Naive thymus-derived CD4-positive, alpha-beta T cell (primary cell): ENCODE measurements around the gene SCP2. TPM values are rescaled to one million over a fixed set of nuclear protein-coding genes. Genes with fewer than 3 reads are reported as not detected.
A peak's percentile ranks its signal among the peaks of the same experiment; 100 is the strongest.

Experiments used
- ATAC-seq: fragments of 150-1000 bp; cut with Tn5 transposase; 2 replicates; pipeline ENCODE4 v1.10.0; 2021; ENCODE audit warnings: mild to moderate bottlenecking, moderate library complexity
- CTCF ChIA-PET: fragments of 350-600 bp; sonication (Branson Sonifier 250); formaldehyde crosslinking; loops from one replicate; lab custom pipeline; 2021; ENCODE audit warnings: antibody characterized with exemption; lab: Charles Lee
- POLR2A ChIA-PET: fragments of 350-600 bp; sonication (Branson Sonifier 250); formaldehyde crosslinking; loops from one replicate; lab custom pipeline; 2021; ENCODE audit warnings: antibody characterized with exemption, inconsistent platforms; lab: Charles Lee
- DNase-seq, 9 donors: peaks; one replicate each; pipeline versions ENCODE4 v3.0.0 to v3.0.0-alpha.2; 2020 to 2022; ENCODE audit warnings: mixed read lengths in 1 of 9
- H3K27ac ChIP-seq: one replicate; pipeline ENCODE4 v1.7.0; 2013; ENCODE audit warnings: mild to moderate bottlenecking, low read depth, low read length, moderate library complexity
- H3K27me3 ChIP-seq, 2 donors: one replicate each; pipeline ENCODE4 v1.7.0; 2013; ENCODE audit warnings: low read length in 2 of 2, mild to moderate bottlenecking in 2 of 2, moderate library complexity in 2 of 2; ENCODE audit not compliant: control insufficient read depth in 2 of 2, insufficient read depth in 2 of 2
- H3K36me3 ChIP-seq, 3 experiments: 1 replicate in 2 of 3; 2 replicates in 1 of 3; pipeline ENCODE4 v1.7.0; 2013; ENCODE audit warnings: low read length in 3 of 3, mild to moderate bottlenecking in 3 of 3, moderate library complexity in 1 of 3; ENCODE audit not compliant: insufficient read depth in 3 of 3, control insufficient read depth in 2 of 3
- H3K4me1 ChIP-seq, 2 donors: one replicate each; pipeline ENCODE4 v1.7.0; 2013; ENCODE audit warnings: low read length in 2 of 2, mild to moderate bottlenecking in 2 of 2, moderate library complexity in 1 of 2; ENCODE audit not compliant: control insufficient read depth in 2 of 2, insufficient read depth in 2 of 2
- H3K4me3 ChIP-seq: 2 replicates; pipeline ENCODE4 v1.7.0; 2013; ENCODE audit warnings: mild to moderate bottlenecking, low read length
- H3K9me3 ChIP-seq, 3 experiments: 1 replicate in 2 of 3; 2 replicates in 1 of 3; pipeline ENCODE4 v1.7.0; 2013; ENCODE audit warnings: low read length in 3 of 3; ENCODE audit not compliant: control insufficient read depth in 2 of 3
- H3K27ac Mint-ChIP-seq, 9 donors: one replicate each; pipeline ENCODE4 v1.8.0; 2020 to 2022; ENCODE audit warnings: mixed read lengths in 9 of 9, mild to moderate bottlenecking in 8 of 9, moderate library complexity in 5 of 9, inconsistent platforms in 2 of 9
- H3K27me3 Mint-ChIP-seq, 5 donors: one replicate each; pipeline ENCODE4 v1.8.0; 2021 to 2022; ENCODE audit warnings: mixed read lengths in 5 of 5, mild to moderate bottlenecking in 1 of 5
- H3K36me3 Mint-ChIP-seq, 5 donors: one replicate each; pipeline ENCODE4 v1.8.0; 2020 to 2022; ENCODE audit warnings: mixed read lengths in 5 of 5, mild to moderate bottlenecking in 3 of 5, inconsistent platforms in 1 of 5
- H3K4me1 Mint-ChIP-seq, 7 donors: one replicate each; pipeline ENCODE4 v1.8.0; 2020 to 2022; ENCODE audit warnings: mixed read lengths in 7 of 7, mild to moderate bottlenecking in 3 of 7, inconsistent platforms in 1 of 7
- H3K4me3 Mint-ChIP-seq, 10 donors: one replicate each; pipeline ENCODE4 v1.8.0; 2020 to 2022; ENCODE audit warnings: mild to moderate bottlenecking in 10 of 10, mixed read lengths in 10 of 10, moderate library complexity in 6 of 10, inconsistent platforms in 2 of 10
- H3K9me3 Mint-ChIP-seq, 11 donors: one replicate each; pipeline ENCODE4 v1.8.0; 2020 to 2022; ENCODE audit warnings: mixed read lengths in 11 of 11, mild to moderate bottlenecking in 4 of 11, inconsistent platforms in 1 of 11, moderate library complexity in 1 of 11
- intact Hi-C, 2 donors: fragments of 100-400 bp; cut with micrococcal nuclease; formaldehyde crosslinking; loops; one replicate each; pipeline ENCODE4 v1.15.1; 2023
- polyA plus RNA-seq, 2 donors: library from polyadenylated mRNA; unstranded; fragments of 300-500 nt; fragmentation: Illumina TruSeq; gene quantifications; one replicate each; pipeline ENCODE4 v1.2.3, GENCODE V29; 2021
- total RNA-seq, 6 experiments: library from RNA in 5 of 6; stranded (reverse) in 5 of 6; gene quantifications; 1 replicate in 5 of 6; 2 replicates in 1 of 6; pipeline ENCODE4 v1.2.3 and lab custom pipeline; 2021 to 2026

SCP2 gene
- total and polyA plus RNA-seq, 7 experiments from 2014 or later = 39.4 to 163 (median 69.6) TPM

DNA sequence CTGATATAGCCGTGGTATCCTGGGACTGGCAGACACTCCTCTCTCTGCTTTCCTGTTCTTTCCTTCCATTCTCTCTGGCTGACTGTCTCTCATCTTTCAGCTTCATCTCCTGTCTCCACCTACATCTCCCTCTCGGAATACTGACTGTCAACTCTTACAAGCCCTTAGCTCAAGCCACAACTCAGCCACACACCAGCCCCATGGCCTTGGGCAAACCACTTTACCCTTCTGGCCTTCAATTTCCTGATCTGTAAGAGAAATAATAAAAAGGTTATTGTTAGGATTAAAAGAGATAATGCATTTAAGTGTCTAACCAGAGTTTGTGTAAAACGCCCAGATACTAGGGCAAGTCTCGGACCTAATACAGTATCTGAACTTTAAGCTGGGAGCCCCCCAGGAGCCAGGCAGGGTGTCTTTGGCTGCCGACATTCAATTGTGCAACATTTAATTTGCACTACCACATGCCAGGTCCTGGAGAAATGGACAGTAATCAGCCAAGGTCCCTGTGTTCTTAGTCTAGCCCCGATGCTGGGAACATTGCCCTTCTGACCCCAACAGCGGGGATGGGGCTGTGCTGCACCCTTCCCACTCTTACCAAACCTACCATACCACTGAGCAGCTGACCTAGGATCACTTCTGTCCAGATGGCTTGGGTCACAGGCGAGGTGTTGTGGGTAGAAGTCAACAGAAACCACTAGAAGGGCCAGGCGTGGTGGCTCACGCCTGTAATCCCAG, 10.7 kb upstream of the SCP2 start:
- peaks cover 0 to 6% of the 10 kb centered on the region in 2 donors for H3K4me1 ChIP-seq
- H3K9me3 ChIP-seq = no peaks in the 10 kb centered on the region
- peaks cover 0 to 16% (median 3%) of the 10 kb centered on the region in 3 experiments for H3K36me3 ChIP-seq
- peaks cover 0 to 4% (median 0%) of the 10 kb centered on the region in 5 donors for H3K36me3 Mint-ChIP-seq
- H3K4me3 Mint-ChIP-seq = no peak overlapping the region
- DNase-seq (no peak), ATAC-seq (no peak)
- H3K27me3 Mint-ChIP-seq = no peaks in the 10 kb centered on the region
- no peaks in the 10 kb centered on the region for H3K27me3 ChIP-seq
- ChIA-PET CTCF (no interaction called here), POLR2A (no interaction called here)
- intact Hi-C loops = no loop called here
- H3K9me3 Mint-ChIP-seq = peaks cover 0 to 2% (median 0%) of the 10 kb centered on the region in 11 donors
- H3K4me1 Mint-ChIP-seq = peaks cover 13 to 33% (median 23%) of the 10 kb centered on the region in 7 donors
- no peak overlapping the region for H3K4me3 ChIP-seq
- no peak overlapping the region for H3K27ac ChIP-seq
- peak overlapping the region in 2 of 9 donors; percentile 57 to 67 for H3K27ac Mint-ChIP-seq

DNA sequence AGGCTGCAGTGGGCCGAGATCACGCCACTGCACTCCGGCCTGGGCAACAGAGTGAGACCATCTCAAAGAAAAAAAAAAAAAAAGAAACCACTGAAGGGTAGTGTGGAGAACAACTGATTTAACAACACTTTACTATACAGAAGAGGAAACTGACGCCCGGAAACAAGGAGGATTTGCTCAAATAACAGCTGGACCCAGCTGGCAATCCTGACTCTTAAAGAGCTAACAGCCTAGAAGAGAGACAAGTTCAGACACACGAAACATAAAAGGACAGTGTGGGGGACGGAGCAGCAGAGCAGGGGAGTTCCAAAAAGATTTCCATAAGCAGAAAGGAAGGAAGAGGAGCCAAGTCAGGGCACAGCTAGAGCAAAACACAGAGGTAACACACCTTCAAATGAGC, 9.9 kb upstream of the SCP2 start:
- no peaks in the 10 kb centered on the region for H3K27me3 Mint-ChIP-seq
- Histone ChIP-seq H3K4me1 (peaks cover 0 to 9% of the 10 kb centered on the region in 2 donors), H3K27me3 (no peaks in the 10 kb centered on the region), H3K27ac (no peak overlapping the region), H3K9me3 (no peaks in the 10 kb centered on the region), H3K4me3 (no peak overlapping the region), H3K36me3 (peaks cover 0 to 10% (median 3%) of the 10 kb centered on the region in 3 experiments)
- peak overlapping the region in 3 of 9 donors; percentile 1 to 67 (median 28) for H3K27ac Mint-ChIP-seq
- H3K4me3 Mint-ChIP-seq = no peak overlapping the region
- no peak for DNase-seq
- peaks cover 16 to 37% (median 27%) of the 10 kb centered on the region in 7 donors for H3K4me1 Mint-ChIP-seq
- intact Hi-C loops = no loop called here
- peaks cover 0 to 4% (median 0%) of the 10 kb centered on the region in 5 donors for H3K36me3 Mint-ChIP-seq
- POLR2A ChIA-PET = no interaction called here
- no peak for ATAC-seq
- peaks cover 0 to 2% (median 0%) of the 10 kb centered on the region in 11 donors for H3K9me3 Mint-ChIP-seq
- CTCF ChIA-PET = no interaction called here

GRCh38 chr1:52917581-52917980, 9.5 kb upstream of the SCP2 start:
- Histone ChIP-seq H3K4me1 (peaks cover 0 to 12% of the 10 kb centered on the region in 2 donors), H3K27me3 (no peaks in the 10 kb centered on the region), H3K27ac (no peak overlapping the region), H3K36me3 (peaks cover 0 to 9% (median 3%) of the 10 kb centered on the region in 3 experiments), H3K9me3 (no peaks in the 10 kb centered on the region), H3K4me3 (no peak overlapping the region)
- intact Hi-C loops = no loop called here
- ATAC-seq (no peak), DNase-seq (no peak)
- Mint-ChIP-seq H3K27ac (peak overlapping the region in 2 of 9 donors; percentile 1 to 67), H3K4me1 (peaks cover 16 to 39% (median 30%) of the 10 kb centered on the region in 7 donors), H3K9me3 (peaks cover 0 to 2% (median 0%) of the 10 kb centered on the region in 11 donors), H3K36me3 (peaks cover 0 to 4% (median 0%) of the 10 kb centered on the region in 5 donors), H3K27me3 (no peaks in the 10 kb centered on the region), H3K4me3 (no peak overlapping the region)
- ChIA-PET CTCF (no interaction called here), POLR2A (no interaction called here)

- H3K27ac Mint-ChIP-seq = peak overlapping the region in 2 of 9 donors; percentile 2 to 25
- H3K4me1 Mint-ChIP-seq = peaks cover 16 to 40% (median 34%) of the 10 kb centered on the region in 7 donors
- Histone ChIP-seq H3K27ac (no peak overlapping the region), H3K36me3 (peaks cover 0 to 6% (median under 1%) of the 10 kb centered on the region in 3 experiments), H3K9me3 (no peaks in the 10 kb centered on the region), H3K4me1 (peaks cover 0 to 12% of the 10 kb centered on the region in 2 donors), H3K27me3 (no peaks in the 10 kb centered on the region), H3K4me3 (no peak overlapping the region)
- no peaks in the 10 kb centered on the region for H3K27me3 Mint-ChIP-seq
- DNase-seq = no peak
- ATAC-seq = no peak
- peaks cover 0 to 4% (median 0%) of the 10 kb centered on the region in 5 donors for H3K36me3 Mint-ChIP-seq
- POLR2A ChIA-PET = no interaction called here
- CTCF ChIA-PET = interaction anchor here (1.0 to 1.3 kb wide), 2 partner anchors 14 to 266 kb away, joined by 3 read pairs; no protein-coding TSS in a partner anchor
- H3K9me3 Mint-ChIP-seq = peaks cover 0 to 2% (median 0%) of the 10 kb centered on the region in 11 donors
- H3K4me3 Mint-ChIP-seq = no peak overlapping the region
- intact Hi-C loops = no loop called here
Observed at GRCh38 chr1:52918201-52918600, 8.9 kb upstream of the SCP2 start.

GRCh38 chr1:52919051-52919722, 7.9 kb upstream of the SCP2 start:
- intact Hi-C loops = no loop called here
- CTCF ChIA-PET = interaction anchor here (0.7 to 1.3 kb wide), 3 partner anchors 15 to 265 kb away, joined by 3 read pairs; no protein-coding TSS in a partner anchor
- Histone ChIP-seq H3K9me3 (no peaks in the 10 kb centered on the region), H3K27ac (no peak overlapping the region), H3K36me3 (no peaks in the 10 kb centered on the region), H3K4me1 (peaks cover 0 to 12% of the 10 kb centered on the region in 2 donors), H3K27me3 (no peaks in the 10 kb centered on the region), H3K4me3 (no peak overlapping the region)
- Mint-ChIP-seq H3K9me3 (peaks cover 0 to 2% (median 0%) of the 10 kb centered on the region in 11 donors), H3K27me3 (no peaks in the 10 kb centered on the region), H3K4me1 (peaks cover 16 to 40% (median 34%) of the 10 kb centered on the region in 7 donors), H3K36me3 (peaks cover 0 to 4% (median 0%) of the 10 kb centered on the region in 5 donors), H3K27ac (peak overlapping the region; percentile 26 to 75 (median 61)), H3K4me3 (peak overlapping the region in 7 of 10 donors; percentile 8 to 87 (median 65))
- DNase-seq (no peak), ATAC-seq (peak; percentile 29)
- POLR2A ChIA-PET = no interaction called here

DNA sequence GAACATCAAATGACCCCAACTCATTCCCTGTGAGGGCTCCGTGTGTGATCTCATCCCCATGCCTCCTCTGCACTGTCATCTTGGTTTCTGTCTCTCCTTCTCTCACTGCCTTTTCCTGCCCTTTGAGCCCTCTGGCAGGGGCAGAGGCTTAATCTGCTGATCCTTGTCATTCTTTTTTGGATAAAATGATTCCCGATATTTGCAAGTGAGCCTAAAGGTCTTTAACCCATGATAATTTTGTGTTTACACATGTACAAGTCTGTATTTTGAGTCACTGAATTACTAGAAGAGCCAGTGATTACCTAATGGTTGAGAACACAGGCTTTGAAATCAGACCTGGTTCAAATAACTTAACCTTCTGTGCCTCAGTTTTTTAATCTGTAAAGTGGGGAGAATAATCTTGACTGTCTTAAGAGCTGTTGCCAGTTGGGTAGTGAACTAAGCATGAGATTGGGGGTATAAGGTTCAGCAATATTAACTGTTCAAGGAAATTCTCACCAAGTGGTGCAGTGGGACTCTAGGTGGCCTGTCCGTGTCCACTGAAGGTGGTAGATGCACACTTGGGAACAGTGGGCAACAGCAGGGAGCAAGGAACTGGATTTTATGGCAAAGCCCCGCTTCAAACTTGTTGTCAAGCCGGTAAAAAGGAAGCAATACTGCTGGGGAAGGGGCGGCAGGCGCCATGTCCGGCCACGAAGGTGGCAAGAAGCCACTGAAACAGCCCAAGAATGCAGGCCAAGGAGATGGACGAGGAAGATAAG, 7.2 kb upstream of the SCP2 start:
- ChIA-PET CTCF (interaction anchor here (0.7 kb wide), 1 partner anchor 17 kb away, joined by 3 read pairs; no protein-coding TSS in a partner anchor), POLR2A (no interaction called here)
- H3K27me3 Mint-ChIP-seq = no peaks in the 10 kb centered on the region
- H3K36me3 ChIP-seq = no peaks in the 10 kb centered on the region
- DNase-seq (peak in 1 of 9 donors; percentile 13), ATAC-seq (no peak)
- H3K27ac ChIP-seq = no peak overlapping the region
- H3K9me3 ChIP-seq = no peaks in the 10 kb centered on the region
- peaks cover 0 to 2% (median 0%) of the 10 kb centered on the region in 11 donors for H3K9me3 Mint-ChIP-seq
- H3K27ac Mint-ChIP-seq = peak overlapping the region; percentile 26 to 75 (median 61)
- H3K4me3 Mint-ChIP-seq = peak overlapping the region; percentile 46 to 89 (median 83)
- peaks cover 0 to 4% (median 0%) of the 10 kb centered on the region in 5 donors for H3K36me3 Mint-ChIP-seq
- no peak overlapping the region for H3K4me3 ChIP-seq
- no peaks in the 10 kb centered on the region for H3K27me3 ChIP-seq
- intact Hi-C loops = loop anchor here (2.0 to 10.0 kb wide), 12 partner anchors 77 to 1842 kb away; partner anchors contain the start of genes CC2D1B (in 2 of the 2), TUT4 (in 2 of the 2), ZYG11A (in 2 of the 2) and BTF3L4 (in 1 of the 2)
- H3K4me1 Mint-ChIP-seq = peaks cover 16 to 40% (median 34%) of the 10 kb centered on the region in 7 donors
- peaks cover 0 to 12% of the 10 kb centered on the region in 2 donors for H3K4me1 ChIP-seq
